ENCODE measurements around the gene CRELD2. TPM values are rescaled to one million over a fixed set of nuclear protein-coding genes. Genes with fewer than 3 reads are reported as not detected.
A peak's percentile ranks its signal among the peaks of the same experiment; 100 is the strongest.

CRELD2 gene
- total RNA-seq, 3 donors from 2014 or later = 27.6 to 57.6 (median 32.2) TPM

DNA sequence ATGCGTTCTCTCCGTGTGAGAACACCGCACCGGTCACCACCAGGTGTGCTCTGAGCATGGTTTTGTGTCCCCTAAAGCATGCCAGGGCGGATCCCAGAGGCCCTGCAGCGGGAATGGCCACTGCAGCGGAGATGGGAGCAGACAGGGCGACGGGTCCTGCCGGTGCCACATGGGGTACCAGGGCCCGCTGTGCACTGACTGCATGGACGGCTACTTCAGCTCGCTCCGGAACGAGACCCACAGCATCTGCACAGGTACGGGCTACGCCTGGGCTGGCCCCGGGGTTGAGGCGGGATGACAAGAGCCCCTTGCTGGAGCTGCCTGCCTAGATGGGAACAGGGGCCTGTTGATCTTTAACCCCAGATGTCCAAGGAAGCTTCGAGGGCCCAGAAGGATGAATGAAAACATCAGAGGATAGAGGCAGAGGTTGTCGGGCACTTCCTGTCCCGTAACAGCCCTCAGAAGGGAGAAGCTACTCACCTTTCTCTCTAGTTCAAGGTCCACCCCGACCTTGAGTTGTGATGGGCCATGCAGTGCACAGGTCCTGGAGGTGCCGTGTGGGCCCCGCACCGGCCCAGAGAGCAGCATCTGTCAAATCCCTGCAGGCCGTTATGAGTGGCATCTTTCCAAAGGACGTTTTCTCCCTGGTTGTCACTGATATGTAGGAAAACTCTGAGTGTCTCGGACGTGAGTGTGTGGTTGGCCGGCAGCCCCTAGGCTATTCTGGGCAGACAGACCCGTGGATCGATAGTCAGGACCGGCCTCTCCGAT lies 3.3 kb downstream of the CRELD2 start:
- peak in 1 of 3 donors; percentile 50 for DNase-seq
- Histone ChIP-seq H3K9me3 (no peaks in the 10 kb centered on the region), H3K4me3 (no peak overlapping the region), H3K36me3 (ENCODE audit: low read depth) (no peaks in the 10 kb centered on the region), H3K4me1 (ENCODE audit: low read depth) (peaks cover 22% of the 10 kb centered on the region)
- TF ChIP-seq CTCF (IDR thresholded peaks at IDR 0.05) = no peak
- intact Hi-C loops (cut with DNase I, micrococcal nuclease) = loop anchor here in 1 of 2 donors (10.0 kb wide), 1 partner anchor 147 kb away; no protein-coding TSS in a partner anchor
- no peak for ATAC-seq

DNA sequence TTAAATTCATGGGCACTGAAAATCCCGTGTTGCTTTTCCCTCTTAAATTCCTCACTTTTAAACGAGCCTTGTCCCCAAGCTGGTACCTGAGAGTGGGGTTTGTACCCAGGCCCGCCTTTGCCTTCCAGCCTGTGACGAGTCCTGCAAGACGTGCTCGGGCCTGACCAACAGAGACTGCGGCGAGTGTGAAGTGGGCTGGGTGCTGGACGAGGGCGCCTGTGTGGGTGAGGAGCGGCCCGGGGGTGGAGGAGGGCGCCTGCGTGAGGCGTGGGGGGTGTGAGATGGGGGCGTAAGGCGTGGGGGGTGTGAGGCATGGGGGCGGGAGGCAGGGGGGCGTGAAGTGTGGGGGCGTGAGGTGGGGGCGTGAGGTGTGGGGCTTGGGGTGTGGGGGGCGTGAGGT lies 4.0 kb downstream of the CRELD2 start:
- H3K4me1 ChIP-seq (ENCODE audit: low read depth) = peaks cover 14% of the 10 kb centered on the region
- no peaks in the 10 kb centered on the region for H3K9me3 ChIP-seq
- peak in 1 of 3 donors; percentile 53 for DNase-seq
- H3K36me3 ChIP-seq (ENCODE audit: low read depth) = no peaks in the 10 kb centered on the region
- intact Hi-C loops (cut with DNase I, micrococcal nuclease) = loop anchor here in 1 of 2 donors (10.0 kb wide), 1 partner anchor 148 kb away; no protein-coding TSS in a partner anchor
- no peak overlapping the region for H3K4me3 ChIP-seq
- ATAC-seq = no peak
- no peak for TF ChIP-seq CTCF (IDR thresholded peaks at IDR 0.05)

GRCh38 chr22:49922926-49923325 lies 4.5 kb downstream of the CRELD2 start:
- Histone ChIP-seq H3K4me1 (ENCODE audit: low read depth) (peaks cover 12% of the 10 kb centered on the region), H3K4me3 (no peak overlapping the region), H3K36me3 (ENCODE audit: low read depth) (no peaks in the 10 kb centered on the region), H3K9me3 (no peaks in the 10 kb centered on the region)
- TF ChIP-seq CTCF (IDR thresholded peaks at IDR 0.05) = no peak
- intact Hi-C loops (cut with DNase I, micrococcal nuclease) = loop anchor here in 1 of 2 donors (10.0 kb wide), 1 partner anchor 148 kb away; no protein-coding TSS in a partner anchor
- ATAC-seq = no peak
- peak in 2 of 3 donors; percentile 23 to 54 for DNase-seq

- Histone ChIP-seq H3K9me3 (no peaks in the 10 kb centered on the region), H3K4me3 (no peak overlapping the region), H3K36me3 (ENCODE audit: low read depth) (no peaks in the 10 kb centered on the region), H3K4me1 (ENCODE audit: low read depth) (peaks cover 12% of the 10 kb centered on the region)
- intact Hi-C loops (cut with DNase I, micrococcal nuclease) = loop anchor here in 1 of 2 donors (10.0 kb wide), 1 partner anchor 149 kb away; no protein-coding TSS in a partner anchor
- TF ChIP-seq CTCF (IDR thresholded peaks at IDR 0.05) = no peak
- DNase-seq (peak in 1 of 3 donors; percentile 50), ATAC-seq (no peak)
These were observed 5.0 kb downstream of the CRELD2 start for GRCh38 chr22:49923445-49923844.

DNA sequence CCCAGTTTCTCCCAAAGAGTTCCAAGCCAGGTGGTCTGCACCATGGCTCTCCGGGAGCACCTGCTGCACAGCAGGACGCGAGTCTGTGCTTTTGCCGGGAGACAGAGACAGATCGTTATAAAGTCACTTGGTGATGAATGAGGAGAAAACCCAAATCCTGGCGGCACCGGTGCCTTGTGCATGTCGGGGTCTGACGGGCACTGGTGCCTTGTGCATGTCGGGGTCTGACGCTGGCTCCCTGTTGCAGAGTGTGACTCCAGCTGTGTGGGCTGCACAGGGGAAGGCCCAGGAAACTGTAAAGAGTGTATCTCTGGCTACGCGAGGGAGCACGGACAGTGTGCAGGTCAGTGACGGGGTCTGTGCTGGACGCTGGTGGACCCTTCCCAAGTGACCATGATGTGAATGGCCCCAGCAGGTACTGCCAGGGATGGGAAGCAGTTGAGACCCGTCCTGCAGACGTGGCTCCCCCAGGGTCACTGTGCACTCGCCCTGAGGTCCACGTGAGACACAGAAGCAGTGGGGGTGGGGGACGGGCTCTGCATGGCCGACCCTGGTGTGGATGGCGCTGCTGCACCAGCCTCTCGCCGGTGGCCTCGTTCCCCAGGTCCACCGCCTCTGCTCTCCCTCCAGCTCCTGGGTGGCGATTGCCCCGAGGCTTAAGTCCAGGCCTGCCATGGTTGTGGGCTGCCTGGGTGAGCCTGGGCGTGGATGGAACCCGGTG lies 5.8 kb downstream of the CRELD2 start:
- DNase-seq (peak in 1 of 3 donors; percentile 57), ATAC-seq (no peak)
- H3K36me3 ChIP-seq (ENCODE audit: low read depth) = no peaks in the 10 kb centered on the region
- H3K4me3 ChIP-seq = no peak overlapping the region
- no peaks in the 10 kb centered on the region for H3K9me3 ChIP-seq
- peaks cover 6% of the 10 kb centered on the region for H3K4me1 ChIP-seq (ENCODE audit: low read depth)
- intact Hi-C loops (cut with DNase I, micrococcal nuclease) = loop anchor here in 1 of 2 donors (10.0 kb wide), 1 partner anchor 149 kb away; no protein-coding TSS in a partner anchor
- TF ChIP-seq CTCF (IDR thresholded peaks at IDR 0.05) = no peak

Data from mucosa of descending colon (tissue), 3 donors.